ENCODE data around the gene PPP1R12A.

DNA sequence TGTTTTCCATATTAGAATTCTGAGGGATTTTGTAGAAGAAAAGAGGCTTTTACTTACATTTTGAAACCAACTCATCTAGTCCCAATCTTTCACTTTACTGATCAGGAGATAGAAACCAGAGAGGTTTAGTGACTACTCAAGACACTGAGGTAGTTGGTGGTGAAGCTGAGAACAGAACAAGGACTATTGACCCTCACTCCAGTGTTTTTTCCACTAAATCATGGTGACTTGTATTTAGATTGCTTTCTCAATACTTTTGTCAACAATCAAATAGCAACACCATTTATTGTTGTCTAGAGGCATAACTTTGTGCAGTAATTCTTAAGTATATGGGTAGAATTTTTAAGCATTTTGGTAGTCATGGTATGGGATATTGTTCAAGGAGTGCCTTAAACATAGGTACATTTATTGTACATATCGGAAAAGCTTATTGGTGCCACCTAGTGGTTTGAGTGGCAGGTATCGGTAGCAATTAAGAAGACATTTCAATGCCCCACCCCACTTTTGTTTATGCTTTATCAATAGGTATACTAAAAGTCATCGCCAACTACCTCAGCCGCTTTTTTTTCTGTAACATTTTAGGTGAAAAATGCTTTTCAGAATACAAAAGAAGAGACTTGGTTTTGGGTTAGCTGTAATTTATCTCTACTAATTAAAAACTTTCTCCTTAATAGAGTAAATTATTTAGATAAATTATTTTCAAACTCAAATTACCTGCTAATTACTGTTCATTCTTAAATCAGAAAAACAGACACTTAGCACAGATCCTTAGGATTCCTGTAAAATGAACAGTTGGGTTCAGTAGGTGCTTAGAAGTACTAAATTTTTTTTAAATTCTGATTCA, 196.8 kb downstream of the PPP1R12A start:
- TF ChIP-seq, protein P1, sequence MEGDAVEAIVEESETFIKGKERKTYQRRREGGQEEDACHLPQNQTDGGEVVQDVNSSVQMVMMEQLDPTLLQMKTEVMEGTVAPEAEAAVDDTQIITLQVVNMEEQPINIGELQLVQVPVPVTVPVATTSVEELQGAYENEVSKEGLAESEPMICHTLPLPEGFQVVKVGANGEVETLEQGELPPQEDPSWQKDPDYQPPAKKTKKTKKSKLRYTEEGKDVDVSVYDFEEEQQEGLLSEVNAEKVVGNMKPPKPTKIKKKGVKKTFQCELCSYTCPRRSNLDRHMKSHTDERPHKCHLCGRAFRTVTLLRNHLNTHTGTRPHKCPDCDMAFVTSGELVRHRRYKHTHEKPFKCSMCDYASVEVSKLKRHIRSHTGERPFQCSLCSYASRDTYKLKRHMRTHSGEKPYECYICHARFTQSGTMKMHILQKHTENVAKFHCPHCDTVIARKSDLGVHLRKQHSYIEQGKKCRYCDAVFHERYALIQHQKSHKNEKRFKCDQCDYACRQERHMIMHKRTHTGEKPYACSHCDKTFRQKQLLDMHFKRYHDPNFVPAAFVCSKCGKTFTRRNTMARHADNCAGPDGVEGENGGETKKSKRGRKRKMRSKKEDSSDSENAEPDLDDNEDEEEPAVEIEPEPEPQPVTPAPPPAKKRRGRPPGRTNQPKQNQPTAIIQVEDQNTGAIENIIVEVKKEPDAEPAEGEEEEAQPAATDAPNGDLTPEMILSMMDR (IDR thresholded peaks at IDR 0.05): peak in 2 of 3 experiments; percentile 35 to 50
- no peak for TF ChIP-seq POLR2AphosphoS5 (IDR thresholded peaks at IDR 0.05; ENCODE audit: insufficient read depth in 1 of 2, low read depth in 1 of 2)

All from vagina (tissue), 2 donors.